SIG-M5 treated with dmso at 0.1 percent for 504 hours (cell line): ENCODE results near the gene FAM200C.
"Not testable (repeated sequence)": the region's sequence is repeated elsewhere in the genome, so short reads cannot be mapped to it uniquely, and the experiment has no call there.

Experiments used
- DNase-seq: peaks from one replicate; lab custom pipeline; 2025; ENCODE audit not compliant: unreplicated experiment; lab: John Stamatoyannopoulos, UW

The FAM200C gene

DNA sequence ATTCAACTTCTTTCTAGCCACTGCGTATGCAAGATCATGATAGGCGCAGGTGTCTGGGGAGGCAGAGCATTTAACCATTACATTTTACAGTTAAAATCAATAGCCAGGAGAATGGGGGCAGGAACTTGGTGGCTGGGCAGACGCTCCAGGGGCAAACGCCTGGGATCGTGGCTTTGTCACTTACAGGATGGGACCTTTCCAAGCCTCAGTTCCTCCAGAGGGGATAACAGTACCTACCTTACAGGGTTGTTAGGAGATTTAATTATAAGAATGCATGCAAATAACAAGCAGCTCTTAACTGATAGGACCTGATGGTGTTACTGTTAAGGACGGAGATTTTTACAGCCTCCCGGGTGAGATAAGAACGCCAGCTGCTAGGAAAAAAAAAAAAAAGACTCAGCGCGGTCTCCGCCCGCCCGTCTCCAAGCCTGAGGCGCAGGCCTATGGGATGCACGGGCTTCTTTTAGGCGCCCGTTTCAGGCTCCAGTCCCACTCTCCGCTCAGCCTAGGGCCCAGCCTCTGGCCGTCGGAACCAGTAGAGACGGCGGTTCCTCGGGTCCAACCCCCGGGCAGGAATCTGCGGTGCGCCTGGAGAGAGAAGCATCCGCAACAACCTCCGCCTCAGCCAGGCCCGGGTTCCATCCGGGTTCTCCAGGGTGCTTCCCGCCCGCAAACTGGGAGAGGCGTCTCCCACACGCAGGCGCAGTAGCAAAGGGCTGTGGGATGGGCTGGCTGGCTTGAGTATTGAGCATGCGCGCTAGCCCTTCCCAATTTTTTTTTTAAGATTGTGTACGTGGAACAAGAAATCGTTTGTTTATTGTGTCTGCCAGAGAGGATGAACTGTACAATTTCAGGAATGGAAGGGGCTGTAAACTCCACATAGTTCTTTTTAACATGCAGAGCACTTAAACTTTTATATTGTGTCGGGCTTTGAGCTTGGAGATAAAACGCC, at the start of gene FAM200C:
FAM200C (minus strand) TSS at position 653 of the 952 bp plus-strand sequence. CDS start 4,564 bp downstream, outside the sequence.
- peak; percentile 91 for DNase-seq

DNA sequence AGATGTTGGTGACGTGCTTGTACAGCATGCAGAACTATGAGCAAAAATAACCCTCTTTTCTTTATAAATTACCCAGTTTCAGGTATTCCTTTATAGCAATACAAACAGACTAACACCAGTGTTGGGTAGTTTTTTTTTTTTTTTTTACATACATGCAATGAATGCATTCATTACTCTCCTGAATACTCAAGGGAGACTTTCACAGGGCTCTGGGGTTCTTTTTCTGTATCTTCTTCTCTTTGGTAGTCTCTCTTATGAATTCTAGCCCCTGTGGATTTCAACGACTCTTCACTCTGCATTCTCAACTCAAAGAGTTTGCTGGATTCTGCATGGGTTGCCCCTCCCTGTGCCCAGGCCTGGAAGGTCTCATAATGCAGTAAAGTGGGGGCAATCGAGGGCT, 49.6 kb upstream of the FAM200C start:
- no peak for DNase-seq

- no peak for DNase-seq
These were observed 49.0 kb upstream of the FAM200C start for GRCh38 chr5:160448886-160449285.

DNA sequence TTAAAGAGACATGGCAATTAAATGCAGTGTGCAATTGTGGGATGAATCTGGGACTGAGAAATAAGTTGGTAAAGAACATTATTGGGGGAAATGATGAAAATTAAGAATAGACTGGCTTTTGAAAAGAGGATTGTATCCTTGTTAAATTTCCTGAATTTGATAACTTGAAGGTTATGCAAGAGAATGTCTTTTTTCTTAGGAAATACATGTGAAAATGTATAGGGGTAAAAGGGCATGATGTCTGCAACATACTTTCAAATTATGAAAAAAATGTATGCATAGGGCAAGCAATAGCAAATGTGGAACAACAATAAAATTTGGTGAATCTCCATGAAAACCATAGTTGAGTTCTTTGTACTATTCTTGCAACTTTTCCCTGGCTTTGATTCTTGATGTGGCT, 45.9 kb upstream of the FAM200C start:
- DNase-seq, result no peak

GRCh38 chr5:160445132-160445531, 45.3 kb upstream of the FAM200C start:
- no peak for DNase-seq

- no peak for DNase-seq
These were observed 44.6 kb upstream of the FAM200C start for GRCh38 chr5:160444407-160444806.

- DNase-seq, result no peak
These were observed 43.1 kb upstream of the FAM200C start for GRCh38 chr5:160442824-160443431.

GRCh38 chr5:160441311-160441781, 41.5 kb upstream of the FAM200C start:
- no peak for DNase-seq

- DNase-seq, result peak; percentile 69
These were observed 39.3 kb upstream of the FAM200C start for GRCh38 chr5:160439205-160439600.

DNA sequence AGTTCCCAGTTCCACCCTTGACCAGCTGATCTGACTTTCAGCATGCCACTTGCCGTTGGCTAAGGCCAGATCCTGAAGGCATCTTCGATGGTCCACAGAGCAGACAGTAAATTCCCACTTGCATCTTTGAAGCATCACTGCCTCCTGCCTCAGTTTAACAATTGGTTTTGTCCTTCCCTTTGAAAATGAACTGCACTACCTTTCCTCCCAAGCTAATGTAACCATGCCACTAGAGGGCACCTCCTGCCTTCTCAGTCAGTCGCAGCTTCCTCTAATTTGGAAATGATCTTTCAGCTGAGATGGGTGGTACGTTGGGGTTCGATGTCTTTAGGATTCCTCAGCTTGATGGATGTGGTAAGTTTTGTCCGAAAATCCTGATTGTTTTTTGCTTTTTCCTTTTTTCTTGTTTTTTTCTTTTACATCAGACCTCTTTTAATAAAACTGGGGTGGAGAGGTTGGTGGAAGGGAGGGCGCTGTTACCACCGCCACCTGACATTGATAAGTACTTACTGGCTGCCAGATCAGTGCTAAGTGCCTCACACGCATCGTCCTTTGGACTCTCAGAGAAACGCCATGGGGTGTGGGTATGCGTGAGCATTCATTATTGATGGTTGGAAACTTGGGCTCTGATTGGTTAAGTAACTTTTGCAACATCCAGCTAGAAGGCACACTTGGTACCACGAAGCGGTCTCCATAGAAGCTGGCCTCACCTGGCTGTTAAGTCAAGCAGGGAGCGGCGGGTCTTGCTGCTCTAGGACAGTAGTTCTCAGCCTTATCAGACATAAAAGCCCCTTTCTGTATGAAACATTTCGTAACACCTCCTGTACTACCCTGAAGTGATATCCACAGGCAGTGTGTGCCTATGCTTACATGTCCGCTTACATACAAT, 38.7 kb upstream of the FAM200C start:
- peak; percentile 83 for DNase-seq

- no peak for DNase-seq
These were observed 37.4 kb upstream of the FAM200C start for GRCh38 chr5:160437271-160437670.

DNA sequence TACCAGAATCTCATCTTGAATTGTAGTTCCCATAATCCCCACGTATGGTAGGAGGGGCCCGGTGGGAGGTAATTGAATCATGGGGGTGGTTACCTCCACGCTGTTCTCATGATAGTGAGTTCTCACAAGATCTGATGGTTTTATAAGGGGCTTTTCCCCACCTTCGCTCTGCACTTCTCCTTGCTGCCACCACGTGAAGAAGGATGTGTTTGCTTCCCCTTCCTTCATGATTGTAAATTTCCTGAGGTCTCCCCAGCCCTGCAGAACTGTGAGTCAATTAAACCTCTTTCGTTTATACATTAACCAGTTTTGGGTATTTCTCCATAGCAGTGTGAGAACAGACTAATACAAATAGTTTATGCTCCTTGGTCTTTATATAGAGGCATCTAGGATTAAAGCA, 36.8 kb upstream of the FAM200C start:
- not testable (repeated sequence) for DNase-seq

GRCh38 chr5:160436017-160436416, 36.2 kb upstream of the FAM200C start:
- DNase-seq, result no peak

DNA sequence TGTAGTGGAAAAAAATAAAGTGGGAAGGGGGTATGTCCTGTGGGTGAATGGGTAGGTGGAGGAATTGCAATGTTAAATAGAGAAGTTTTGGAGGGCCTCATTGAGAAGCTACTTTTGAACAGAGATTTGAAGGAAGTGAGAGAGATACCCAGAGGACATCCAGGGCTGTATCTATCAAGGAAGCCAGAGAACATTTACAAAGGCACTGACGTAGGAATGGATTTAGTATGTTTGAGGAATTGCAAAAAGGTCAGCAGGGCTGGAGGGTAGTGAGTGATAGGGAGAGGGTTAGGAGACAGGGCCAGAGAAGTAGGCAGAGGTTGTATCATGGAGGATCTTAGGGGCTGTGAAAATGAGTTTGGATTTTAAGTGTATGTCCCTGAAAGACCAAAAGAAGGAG, 35.7 kb upstream of the FAM200C start:
- no peak for DNase-seq

DNA sequence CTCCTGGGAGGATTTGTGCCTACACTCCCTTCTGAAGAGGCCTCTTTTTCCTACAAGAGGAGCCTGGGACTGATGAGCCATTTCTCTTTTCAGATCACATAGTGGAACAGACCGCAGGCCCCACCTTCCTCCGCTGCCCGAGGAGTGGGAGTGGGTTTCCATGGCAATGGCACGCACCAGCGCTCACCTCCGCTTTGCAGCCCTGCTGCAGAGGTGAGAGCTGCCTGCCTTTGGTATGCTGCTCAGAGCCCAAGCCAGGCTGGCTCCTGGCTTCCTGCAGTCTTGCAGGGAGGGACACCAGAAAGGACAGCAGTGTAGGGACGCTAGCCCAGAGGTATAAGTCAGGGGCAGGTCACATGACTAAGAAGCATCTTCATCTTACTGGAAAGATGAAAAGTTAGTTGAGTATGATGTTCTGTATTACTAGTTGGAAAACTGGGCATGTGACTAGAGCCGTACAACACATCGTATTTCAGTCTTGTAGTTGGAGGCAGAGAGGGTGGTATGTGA, 34.2 kb upstream of the FAM200C start:
- DNase-seq, result no peak

GRCh38 chr5:160432787-160433186, 32.9 kb upstream of the FAM200C start:
- DNase-seq, result no peak

- no peak for DNase-seq
These were observed 32.3 kb upstream of the FAM200C start for GRCh38 chr5:160432196-160432595.

DNA sequence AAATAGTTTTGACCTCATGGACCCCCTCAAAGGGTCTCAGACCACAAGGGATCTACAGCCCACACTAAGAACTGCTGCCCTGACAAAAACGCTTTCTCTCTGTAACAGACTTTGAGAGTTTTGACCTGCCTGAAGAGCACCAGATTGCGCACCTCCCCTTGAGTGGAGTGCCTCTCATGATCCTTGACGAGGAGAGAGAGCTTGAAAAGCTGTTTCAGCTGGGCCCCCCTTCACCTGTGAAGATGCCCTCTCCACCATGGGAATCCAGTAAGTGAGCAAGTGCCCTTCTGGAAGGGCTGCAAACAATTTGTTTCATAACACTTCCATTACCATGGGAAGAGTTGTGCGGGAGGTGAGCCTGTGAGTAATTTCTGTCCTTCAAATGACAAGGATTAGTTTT, 27.8 kb upstream of the FAM200C start:
- no peak for DNase-seq

DNA sequence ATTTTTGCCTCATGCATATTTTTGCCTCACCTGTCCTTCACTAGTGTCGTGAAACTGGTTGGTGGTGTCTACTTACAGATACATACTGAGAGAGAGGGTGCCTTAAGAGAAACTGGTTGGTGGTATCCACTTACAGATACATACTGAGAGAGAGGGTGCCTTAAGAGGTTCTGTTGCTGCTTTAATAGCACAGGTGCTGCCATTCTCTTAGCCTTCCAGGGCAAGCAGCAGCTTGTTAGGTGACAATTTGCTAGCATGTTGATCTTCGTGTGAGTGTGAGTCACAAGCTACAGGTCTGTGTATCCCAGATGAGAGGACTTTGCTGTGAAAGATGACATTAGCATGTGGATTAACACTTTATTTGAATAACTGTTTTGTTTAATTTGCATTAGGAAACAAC, 23.2 kb upstream of the FAM200C start:
- DNase-seq, result no peak

DNA sequence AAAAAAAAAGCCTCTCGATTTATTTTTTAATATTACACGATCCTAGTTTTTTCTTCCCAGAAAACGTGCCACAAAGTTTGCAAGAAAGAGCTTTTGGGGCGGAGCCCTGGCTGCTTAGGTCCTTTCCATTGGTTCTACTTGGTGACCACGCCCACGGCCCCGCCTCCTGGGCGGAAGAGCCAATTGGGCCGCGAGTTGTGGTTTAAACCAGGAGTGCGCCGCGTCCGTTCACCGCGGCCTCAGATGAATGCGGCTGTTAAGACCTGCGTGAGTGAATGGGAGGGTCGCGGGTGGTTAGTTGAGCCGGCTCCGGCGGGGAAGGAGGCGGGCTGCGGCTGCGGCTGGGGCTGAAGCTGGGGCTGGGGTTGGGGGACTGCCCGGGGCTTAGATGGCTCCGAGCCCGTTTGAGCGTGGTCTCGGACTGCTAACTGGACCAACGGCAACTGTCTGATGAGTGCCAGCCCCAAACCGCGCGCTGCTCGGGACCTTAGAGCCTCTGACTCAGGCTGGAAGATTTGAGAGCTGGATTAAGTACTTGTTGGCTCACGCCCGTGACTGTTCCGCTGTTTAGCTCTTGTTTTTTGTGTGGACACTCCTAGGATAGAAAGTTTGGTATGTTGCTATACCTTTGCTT, 21.9 kb upstream of the FAM200C start, which contains the start of gene PTTG1:
PTTG1 (plus strand) TSS at position 231 of the 634 bp plus-strand sequence. CDS start 458 bp downstream, outside the sequence.
- DNase-seq, result peak; percentile 94

GRCh38 chr5:160420331-160420610, 20.4 kb upstream of the FAM200C start:
- peak; percentile 12 for DNase-seq
